NT2/D1 (cell line): ENCODE results near the gene GPN1.
"Not testable (repeated sequence)": the region's sequence is repeated elsewhere in the genome, so short reads cannot be mapped to it uniquely, and the experiment has no call there.

ENCODE experiments used
- DNase-seq: peaks from one replicate; pipeline ENCODE4 v3.0.0-alpha.2; 2011; ENCODE audit warnings: low read depth, low spot score
- H3K27me3 ChIP-seq: 2 replicates; pipeline ENCODE4 v1.6.0; 2011; ENCODE audit warnings: mild to moderate bottlenecking; ENCODE audit not compliant: insufficient read length, insufficient read depth
- H3K36me3 ChIP-seq: 2 replicates; pipeline ENCODE4 v1.6.1; 2011; ENCODE audit warnings: mild to moderate bottlenecking, low read length, mixed read lengths; ENCODE audit not compliant: insufficient read depth, insufficient read length
- H3K4me1 ChIP-seq: 2 replicates; pipeline ENCODE4 v1.5.1; 2011; ENCODE audit not compliant: insufficient read depth, insufficient read length
- H3K4me3 ChIP-seq: 2 replicates; pipeline ENCODE4 v1.5.1; 2011; ENCODE audit warnings: low read depth; ENCODE audit not compliant: insufficient read length
- H3K9ac ChIP-seq: 2 replicates; pipeline ENCODE4 v1.6.0; 2011; ENCODE audit warnings: low read depth; ENCODE audit not compliant: insufficient read length
- H3K9me3 ChIP-seq: 2 replicates; pipeline ENCODE4 v1.5.1; 2011; ENCODE audit warnings: mild to moderate bottlenecking, low read length; ENCODE audit not compliant: insufficient read depth
- SUZ12 ChIP-seq: IDR thresholded peaks from 2 replicates; pipeline ENCODE4 v1.6.1; 2011; ENCODE audit not compliant: insufficient read length, insufficient read depth; ENCODE audit errors: extremely low read depth
- YY1 ChIP-seq: IDR thresholded peaks from 2 replicates; pipeline ENCODE4 v1.6.1; 2011; ENCODE audit not compliant: insufficient read length, insufficient read depth
- ZNF274 ChIP-seq: IDR thresholded peaks from 2 replicates; pipeline ENCODE4 v1.6.1; 2011; ENCODE audit warnings: mild to moderate bottlenecking, low read depth, low read length

Gene GPN1

DNA sequence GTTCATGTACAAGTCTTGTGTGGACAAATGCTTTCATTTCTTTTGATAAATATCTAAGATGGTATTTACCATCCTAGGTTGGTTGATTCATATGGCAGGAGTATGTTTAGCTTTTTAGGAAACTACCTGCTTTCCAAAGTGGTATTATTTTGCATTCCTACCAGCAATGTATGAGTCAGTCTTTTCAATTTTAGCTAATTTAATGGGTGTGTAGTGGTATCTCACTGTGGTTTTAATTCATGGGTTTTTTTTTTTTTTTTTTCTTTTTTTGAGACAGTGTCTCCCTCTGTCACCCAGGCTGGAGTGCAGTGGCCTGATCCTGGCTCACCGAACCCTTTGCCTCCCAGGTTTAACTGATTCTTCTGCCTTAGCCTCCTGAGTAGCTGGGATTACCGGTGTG is 41.8 kb upstream of the GPN1 start:
- Histone ChIP-seq H3K9me3 (peaks cover 35% of the 10 kb centered on the region), H3K36me3 (no peaks in the 10 kb centered on the region), H3K9ac (no peak overlapping the region), H3K4me3 (no peak overlapping the region), H3K27me3 (no peaks in the 10 kb centered on the region), H3K4me1 (no peaks in the 10 kb centered on the region)
- DNase-seq: no peak
- TF ChIP-seq YY1 (no peak), SUZ12 (no peak), ZNF274 (no peak)

DNA sequence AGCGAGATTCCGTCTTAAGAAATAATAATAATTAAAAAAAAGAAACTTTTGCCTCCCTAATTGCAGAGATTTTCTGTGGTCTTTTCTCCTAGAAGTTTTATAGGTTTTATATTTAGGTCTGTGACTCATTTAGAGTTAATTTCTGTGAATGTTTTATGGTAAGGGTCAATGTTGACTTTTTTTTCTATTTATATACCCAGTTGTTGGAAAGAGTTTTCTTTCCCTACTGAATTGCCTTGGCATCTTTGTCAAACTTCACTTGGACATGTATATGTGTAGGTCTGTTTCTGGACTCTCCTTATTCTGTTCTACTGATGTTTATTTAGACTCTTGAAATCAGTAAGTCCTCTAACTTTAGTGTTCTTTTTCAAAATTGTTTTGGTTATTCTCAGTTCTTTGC is 40.5 kb upstream of the GPN1 start:
- Histone ChIP-seq H3K27me3 (no peaks in the 10 kb centered on the region), H3K9me3 (peaks cover 43% of the 10 kb centered on the region), H3K4me1 (no peaks in the 10 kb centered on the region), H3K4me3 (no peak overlapping the region), H3K9ac (no peak overlapping the region), H3K36me3 (no peaks in the 10 kb centered on the region)
- TF ChIP-seq YY1 (no peak), SUZ12 (no peak), ZNF274 (no peak)
- no peak for DNase-seq

DNA sequence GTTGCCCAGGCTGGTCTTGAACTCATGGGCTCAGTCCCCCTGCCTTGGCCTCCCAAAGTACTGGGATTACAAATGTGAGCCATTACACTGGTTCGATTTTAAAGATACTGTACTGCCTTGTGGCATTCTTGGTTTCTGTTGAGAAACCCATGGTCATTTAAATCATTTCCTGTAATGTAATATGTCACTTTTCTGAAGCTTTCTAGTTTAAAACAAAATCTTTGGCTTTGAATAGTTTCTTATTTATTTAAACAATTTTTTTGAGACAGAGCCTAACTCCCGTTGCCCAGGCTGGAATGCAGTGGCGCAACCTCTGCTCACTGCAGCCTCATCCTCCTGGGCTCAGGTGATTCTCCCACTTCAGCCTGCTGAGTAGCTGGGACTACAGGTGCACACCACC is 37.1 kb upstream of the GPN1 start:
- Histone ChIP-seq H3K4me3 (no peak overlapping the region), H3K36me3 (no peaks in the 10 kb centered on the region), H3K4me1 (no peaks in the 10 kb centered on the region), H3K9me3 (peaks cover 72% of the 10 kb centered on the region), H3K27me3 (no peaks in the 10 kb centered on the region), H3K9ac (no peak overlapping the region)
- TF ChIP-seq YY1: no peak
- TF ChIP-seq SUZ12: no peak
- DNase-seq: no peak

DNA sequence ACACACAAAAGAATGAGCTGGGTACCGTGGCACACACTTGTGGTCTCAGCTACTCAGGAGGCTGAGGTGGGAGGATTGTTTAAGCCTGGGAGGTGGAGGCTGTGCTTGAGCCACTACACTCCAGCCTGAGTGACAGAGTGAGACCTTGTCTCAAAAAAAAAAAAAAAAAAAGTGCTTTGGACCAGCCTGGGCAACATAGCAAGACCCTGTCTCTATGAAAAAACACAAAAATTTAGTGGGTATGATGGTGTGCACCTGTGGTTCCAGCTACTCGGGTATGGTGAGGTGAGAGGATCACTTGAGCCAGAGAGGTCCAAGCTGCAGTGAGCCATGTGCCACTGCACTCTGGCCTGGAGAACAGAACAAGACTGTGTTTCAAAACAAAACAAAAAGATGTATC is 35.6 kb upstream of the GPN1 start:
- Histone ChIP-seq H3K9me3 (peaks cover 81% of the 10 kb centered on the region), H3K36me3 (peaks cover 3% of the 10 kb centered on the region), H3K27me3 (no peaks in the 10 kb centered on the region), H3K4me1 (no peaks in the 10 kb centered on the region), H3K4me3 (no peak overlapping the region), H3K9ac (no peak overlapping the region)
- TF ChIP-seq SUZ12 (no peak), YY1 (no peak), ZNF274 (no peak)
- DNase-seq: no peak

DNA sequence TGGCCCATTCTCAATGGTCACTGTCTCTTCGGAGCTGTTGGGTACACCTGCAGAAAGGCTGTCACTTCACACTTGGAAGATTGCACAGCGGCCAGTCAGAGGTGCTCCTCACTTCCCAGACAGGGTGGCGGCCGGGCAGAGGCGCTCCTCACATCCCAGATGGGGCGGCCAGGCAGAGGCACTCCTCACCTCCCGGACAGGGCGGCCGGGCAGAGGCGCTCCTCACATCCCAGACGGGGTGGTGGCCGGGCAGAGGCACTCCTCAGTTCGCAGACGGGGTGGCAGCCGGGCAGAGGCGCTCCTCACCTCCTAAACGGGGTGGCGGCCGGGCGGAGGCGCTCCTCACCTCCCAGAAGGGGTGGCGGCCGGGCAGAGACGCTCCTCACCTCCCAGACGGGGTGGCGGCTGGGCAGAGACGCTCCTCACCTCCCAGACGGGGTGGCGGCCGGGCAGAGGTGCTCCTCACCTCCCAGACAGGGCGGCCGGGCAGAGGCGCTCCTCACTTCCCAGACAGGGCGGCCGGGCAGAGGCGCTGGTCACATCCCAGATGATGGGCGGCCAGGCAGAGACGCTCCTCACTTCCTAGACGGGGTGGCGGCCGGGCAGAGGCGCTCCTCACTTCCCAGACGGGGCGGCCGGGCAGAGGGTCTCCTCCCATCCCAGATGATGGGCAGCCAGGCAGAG is 34.7 kb upstream of the GPN1 start:
- not testable (repeated sequence) for H3K4me1 ChIP-seq, DNase-seq, H3K9ac ChIP-seq, H3K4me3 ChIP-seq, H3K27me3 ChIP-seq
- Histone ChIP-seq H3K9me3 (peaks cover 73% of the 10 kb centered on the region), H3K36me3 (peaks cover 11% of the 10 kb centered on the region)

DNA sequence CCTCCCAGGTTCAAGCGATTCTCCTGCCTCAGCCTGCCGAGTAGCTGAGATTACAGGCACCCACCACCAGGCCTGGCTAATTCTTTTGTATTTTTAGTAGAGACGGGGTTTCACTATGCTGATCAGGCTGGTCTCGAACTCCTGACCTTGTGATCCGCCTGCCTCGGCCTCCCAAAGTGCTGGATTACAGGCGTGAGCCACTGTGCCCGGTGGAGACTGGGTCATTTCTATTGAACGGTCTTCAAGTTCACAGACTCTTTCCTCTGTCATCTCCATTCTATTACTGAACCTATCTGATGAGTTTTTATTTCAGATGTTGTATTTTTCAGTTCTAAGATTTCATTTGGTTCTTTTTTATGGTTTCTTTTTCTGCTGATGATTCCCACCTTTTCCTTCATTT is 33.4 kb upstream of the GPN1 start:
- not testable (repeated sequence) for H3K4me1 ChIP-seq, H3K27me3 ChIP-seq, H3K4me3 ChIP-seq, H3K9ac ChIP-seq, DNase-seq
- Histone ChIP-seq H3K9me3 (peaks cover 60% of the 10 kb centered on the region), H3K36me3 (peaks cover 24% of the 10 kb centered on the region)

DNA sequence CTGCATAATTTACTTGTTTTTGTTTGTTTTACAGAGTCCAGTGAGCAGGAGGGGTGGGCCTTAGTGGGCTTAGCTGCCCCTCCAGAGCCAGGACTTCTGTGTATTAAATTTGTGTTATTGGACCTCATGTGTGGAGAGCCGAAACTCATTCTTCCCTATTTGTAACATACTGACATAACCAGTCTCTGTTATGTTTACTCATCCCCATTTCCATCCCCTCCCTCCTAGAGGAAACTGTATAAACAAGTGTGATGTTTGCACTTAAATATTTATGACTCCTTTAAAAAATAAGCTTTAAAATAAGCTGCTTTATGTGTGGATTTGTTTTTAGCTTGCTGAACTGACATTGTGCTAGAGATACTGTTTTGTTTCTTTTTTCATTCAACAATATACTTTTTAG is 32.2 kb upstream of the GPN1 start:
- Histone ChIP-seq H3K4me1 (no peaks in the 10 kb centered on the region), H3K36me3 (peaks cover 32% of the 10 kb centered on the region), H3K9me3 (peaks cover 50% of the 10 kb centered on the region; the same call in 1 of the 2 replicates), H3K9ac (no peak overlapping the region), H3K4me3 (no peak overlapping the region), H3K27me3 (no peaks in the 10 kb centered on the region)
- DNase-seq: no peak
- TF ChIP-seq YY1 (no peak), SUZ12 (no peak), ZNF274 (no peak)

DNA sequence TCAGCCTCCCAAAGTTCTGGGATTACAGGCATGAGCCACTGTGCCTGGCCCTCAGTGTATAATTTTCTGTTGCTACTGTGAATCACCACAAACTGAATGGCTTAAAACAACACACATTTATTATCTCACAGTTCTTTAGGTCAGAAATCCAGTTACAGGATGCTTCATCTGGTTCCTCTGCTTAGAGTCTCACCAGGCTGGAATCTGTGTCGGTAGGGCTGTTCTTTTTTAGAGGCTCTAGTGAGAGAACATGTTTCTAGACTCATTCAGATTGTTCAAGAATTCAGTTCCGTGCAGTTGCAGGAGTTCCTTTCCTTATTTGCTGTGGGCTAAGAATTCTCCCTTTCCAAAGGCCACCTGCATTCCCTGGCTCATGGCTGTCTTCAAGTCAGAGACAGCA is 22.2 kb upstream of the GPN1 start:
- TF ChIP-seq YY1 (no peak), SUZ12 (no peak), ZNF274 (no peak)
- H3K36me3 ChIP-seq: peaks cover 53% of the 10 kb centered on the region
- DNase-seq: no peak
- H3K27me3 ChIP-seq: no peaks in the 10 kb centered on the region
- H3K4me1 ChIP-seq: no peaks in the 10 kb centered on the region
- no peak overlapping the region for H3K4me3 ChIP-seq
- no peak overlapping the region for H3K9ac ChIP-seq
- H3K9me3 ChIP-seq: no peaks in the 10 kb centered on the region
